Calu3 (cell line): Measurements from ENCODE around the gene SLC44A1. TPM values are rescaled to one million over a fixed set of nuclear protein-coding genes. Genes with fewer than 3 reads are reported as not detected.

Experiments used
- BruUV-seq: library from RNA; stranded (reverse); fragments of 400-500 nt; replicated peaks from 2 replicates; lab custom pipeline; 2021; lab: Mats Ljungman, UMichigan
- CTCF ChIA-PET: fragments of 300-600 bp; sonication (Branson Sonifier 250); formaldehyde crosslinking; loops from one replicate; lab custom pipeline; 2022; ENCODE audit warnings: antibody characterized with exemption; lab: Charles Lee
- DNase-seq: peaks from one replicate; pipeline ENCODE4 v3.0.0; 2022
- H3K27ac Mint-ChIP-seq: one replicate; pipeline ENCODE4 v1.8.0; 2022; ENCODE audit warnings: mixed read lengths; ENCODE audit not compliant: unreplicated experiment
- H3K27me3 Mint-ChIP-seq: one replicate; pipeline ENCODE4 v1.8.0; 2022; ENCODE audit warnings: mixed read lengths; ENCODE audit not compliant: unreplicated experiment
- H3K36me3 Mint-ChIP-seq: one replicate; pipeline ENCODE4 v1.8.0; 2022; ENCODE audit warnings: mild to moderate bottlenecking, moderate library complexity, mixed read lengths; ENCODE audit not compliant: insufficient read depth, unreplicated experiment
- H3K4me1 Mint-ChIP-seq: one replicate; pipeline ENCODE4 v1.8.0; 2022; ENCODE audit warnings: mild to moderate bottlenecking, low read depth, mixed read lengths; ENCODE audit not compliant: unreplicated experiment
- H3K4me3 Mint-ChIP-seq: one replicate; pipeline ENCODE4 v1.8.0; 2022; ENCODE audit warnings: mild to moderate bottlenecking, low read depth, moderate library complexity, mixed read lengths; ENCODE audit not compliant: unreplicated experiment
- H3K9me3 Mint-ChIP-seq: one replicate; pipeline ENCODE4 v1.8.0; 2022; ENCODE audit warnings: low read depth, mixed read lengths; ENCODE audit not compliant: unreplicated experiment
- CTCF ChIP-seq: fragments of 200-600 bp; IDR thresholded peaks from one replicate; pipeline ENCODE4 v1.8.0; 2022; ENCODE audit warnings: antibody characterized with exemption; ENCODE audit not compliant: unreplicated experiment
- intact Hi-C: fragments of 100-400 bp; cut with micrococcal nuclease; formaldehyde crosslinking; loops from one replicate; pipeline ENCODE4 v1.10.0; 2022; ENCODE audit not compliant: unreplicated experiment
- total RNA-seq: library from RNA; stranded (reverse); gene quantifications from 2 replicates; pipeline ENCODE4 v1.2.3, GENCODE V29; 2022

SLC44A1 gene
- total RNA-seq, 1 experiment from 2014 or later = 41.2 TPM

- intact Hi-C loops = loop anchor here (5.0 kb wide), 2 partner anchors 91 to 164 kb away; no protein-coding TSS in a partner anchor
- no peak for DNase-seq
- no peaks in the 10 kb centered on the region for H3K27me3 Mint-ChIP-seq
- H3K9me3 Mint-ChIP-seq = no peaks in the 10 kb centered on the region
- peaks cover 15% of the 10 kb centered on the region for H3K4me1 Mint-ChIP-seq
- no peak overlapping the region for H3K27ac Mint-ChIP-seq
- no TSS peak for BruUV-seq
- TF ChIP-seq CTCF = no peak
- H3K36me3 Mint-ChIP-seq = peaks cover 24% of the 10 kb centered on the region
- CTCF ChIA-PET = no interaction called here
- no peak overlapping the region for H3K4me3 Mint-ChIP-seq
Measured at GRCh38 chr9:105248691-105249090, 4.2 kb downstream of the SLC44A1 start.

GRCh38 chr9:105251133-105251532, 6.7 kb downstream of the SLC44A1 start:
- H3K27ac Mint-ChIP-seq = no peak overlapping the region
- TF ChIP-seq CTCF = no peak
- intact Hi-C loops = no loop called here
- CTCF ChIA-PET = no interaction called here
- H3K4me3 Mint-ChIP-seq = no peak overlapping the region
- no peaks in the 10 kb centered on the region for H3K27me3 Mint-ChIP-seq
- H3K9me3 Mint-ChIP-seq = no peaks in the 10 kb centered on the region
- peaks cover under 1% of the 10 kb centered on the region for H3K36me3 Mint-ChIP-seq
- H3K4me1 Mint-ChIP-seq = peaks cover 25% of the 10 kb centered on the region
- no TSS peak for BruUV-seq
- DNase-seq = no peak

GRCh38 chr9:105251733-105252404, 7.4 kb downstream of the SLC44A1 start:
- peaks cover 21% of the 10 kb centered on the region for H3K4me1 Mint-ChIP-seq
- intact Hi-C loops = no loop called here
- no peaks in the 10 kb centered on the region for H3K27me3 Mint-ChIP-seq
- no peaks in the 10 kb centered on the region for H3K9me3 Mint-ChIP-seq
- no peaks in the 10 kb centered on the region for H3K36me3 Mint-ChIP-seq
- CTCF ChIA-PET = no interaction called here
- no peak for DNase-seq
- no peak overlapping the region for H3K27ac Mint-ChIP-seq
- no peak for TF ChIP-seq CTCF
- no TSS peak for BruUV-seq
- H3K4me3 Mint-ChIP-seq = no peak overlapping the region

- Mint-ChIP-seq H3K27me3 (no peaks in the 10 kb centered on the region), H3K4me3 (no peak overlapping the region), H3K36me3 (no peaks in the 10 kb centered on the region), H3K9me3 (no peaks in the 10 kb centered on the region), H3K27ac (no peak overlapping the region), H3K4me1 (peaks cover 22% of the 10 kb centered on the region)
- DNase-seq = no peak
- BruUV-seq = no TSS peak
- CTCF ChIA-PET = no interaction called here
- no peak for TF ChIP-seq CTCF
- intact Hi-C loops = no loop called here
Measured at GRCh38 chr9:105252405-105252756, 7.9 kb downstream of the SLC44A1 start.
